GM19099 (cell line): ENCODE data around the gene BCR.

Experiments
- POLR2A ChIP-seq: IDR thresholded peaks from 3 replicates; pipeline ENCODE4 v1.6.1; 2011; ENCODE audit warnings: low read depth; ENCODE audit not compliant: insufficient read length; ENCODE audit errors: extremely low read depth

Gene BCR

GRCh38 chr22:23305922-23306374 lies 125.6 kb downstream of the BCR start:
- no peak for TF ChIP-seq POLR2A

- TF ChIP-seq POLR2A: no peak
These were observed 126.2 kb downstream of the BCR start for GRCh38 chr22:23306438-23306921.

- TF ChIP-seq POLR2A: no peak
These were observed 126.6 kb downstream of the BCR start for GRCh38 chr22:23306926-23307325.

GRCh38 chr22:23313791-23314567 lies 133.7 kb downstream of the BCR start:
- no peak for TF ChIP-seq POLR2A

GRCh38 chr22:23315341-23315917 lies 135.1 kb downstream of the BCR start:
- TF ChIP-seq POLR2A: no peak

- TF ChIP-seq POLR2A: no peak
These were observed 144.9 kb downstream of the BCR start for GRCh38 chr22:23325183-23325582.

- no peak for TF ChIP-seq POLR2A
These were observed 171.0 kb downstream of the BCR start for GRCh38 chr22:23351321-23351720.

GRCh38 chr22:23353004-23353403 lies 172.7 kb downstream of the BCR start:
- TF ChIP-seq POLR2A: no peak

- no peak for TF ChIP-seq POLR2A
These were observed 173.4 kb downstream of the BCR start for GRCh38 chr22:23353696-23354095.

GRCh38 chr22:23356094-23356493 lies 175.8 kb downstream of the BCR start:
- TF ChIP-seq POLR2A: no peak

GRCh38 chr22:23357053-23357452 lies 176.7 kb downstream of the BCR start:
- no peak for TF ChIP-seq POLR2A

GRCh38 chr22:23359583-23360123 lies 179.3 kb downstream of the BCR start:
- no peak for TF ChIP-seq POLR2A

- TF ChIP-seq POLR2A: no peak
These were observed 181.4 kb downstream of the BCR start for GRCh38 chr22:23361676-23362075.

- no peak for TF ChIP-seq POLR2A
These were observed 183.4 kb downstream of the BCR start for GRCh38 chr22:23363683-23364082.

GRCh38 chr22:23364389-23364788 lies 184.1 kb downstream of the BCR start:
- no peak for TF ChIP-seq POLR2A

- TF ChIP-seq POLR2A: no peak
These were observed 185.2 kb downstream of the BCR start for GRCh38 chr22:23365524-23365923.
